Endodermal cell (in vitro differentiated cells): Measurements from ENCODE around the gene GRB14. TPM values are rescaled to one million over a fixed set of nuclear protein-coding genes. Genes with fewer than 3 reads are reported as not detected.

Experiments used
- DNase-seq: peaks from one replicate; pipeline ENCODE4 v3.0.0-alpha.2; 2017
- H3K27ac ChIP-seq: 2 replicates; pipeline ENCODE4 v1.5.1; 2013; ENCODE audit warnings: mild to moderate bottlenecking, low read depth, low read length, moderate library complexity
- H3K27me3 ChIP-seq: 2 replicates; pipeline ENCODE4 v1.6.1; 2013; ENCODE audit warnings: mild to moderate bottlenecking, low read length, moderate library complexity; ENCODE audit not compliant: insufficient read depth, control insufficient read depth, poor library complexity, severe bottlenecking
- H3K36me3 ChIP-seq: 2 replicates; pipeline ENCODE4 v1.7.0; 2013; ENCODE audit warnings: mild to moderate bottlenecking, low read length, moderate library complexity; ENCODE audit not compliant: control insufficient read depth, insufficient read depth
- H3K4me1 ChIP-seq: one replicate; pipeline ENCODE4 v1.7.0; 2013; ENCODE audit warnings: low read length; ENCODE audit not compliant: control insufficient read depth, insufficient read depth
- H3K4me3 ChIP-seq: 2 replicates; pipeline ENCODE4 v1.5.1; 2013; ENCODE audit warnings: mild to moderate bottlenecking, low read length, moderate library complexity
- H3K9ac ChIP-seq: 2 replicates; pipeline ENCODE4 v1.6.1; 2013; ENCODE audit warnings: mild to moderate bottlenecking, low read length, moderate library complexity; ENCODE audit not compliant: poor library complexity, severe bottlenecking; ENCODE audit errors: extremely low read depth
- H3K9me3 ChIP-seq: 2 replicates; pipeline ENCODE4 v1.6.1; 2013; ENCODE audit warnings: mild to moderate bottlenecking, low read length, moderate library complexity; ENCODE audit not compliant: control insufficient read depth
- H3K27ac Mint-ChIP-seq: 2 replicates; pipeline ENCODE4 v1.8.0; 2020; ENCODE audit warnings: mixed read lengths
- H3K27me3 Mint-ChIP-seq: 2 replicates; pipeline ENCODE4 v1.8.0; 2021; ENCODE audit warnings: mild to moderate bottlenecking, mixed read lengths; ENCODE audit not compliant: insufficient read depth
- H3K36me3 Mint-ChIP-seq: 2 replicates; pipeline ENCODE4 v1.8.0; 2020; ENCODE audit warnings: low read depth, mixed read lengths
- H3K4me1 Mint-ChIP-seq: 2 replicates; pipeline ENCODE4 v1.8.0; 2020; ENCODE audit warnings: mixed read lengths
- H3K4me3 Mint-ChIP-seq: 2 replicates; pipeline ENCODE4 v1.8.0; 2020; ENCODE audit warnings: mild to moderate bottlenecking, moderate library complexity, mixed read lengths
- H3K9me3 Mint-ChIP-seq: 2 replicates; pipeline ENCODE4 v1.8.0; 2020; ENCODE audit warnings: mild to moderate bottlenecking, mixed read lengths
- WGBS, 2 experiments: methylation state at CpG; one replicate each; pipeline versions ENCODE4 v1.1.5 to v1.1.7; 2013; ENCODE audit warnings: missing lambda C conversion rate in 2 of 2, mixed read lengths in 1 of 2; ENCODE audit not compliant: insufficient coverage in 1 of 2, insufficient read length in 1 of 2; 5-methylcytosine and 5-hydroxymethylcytosine counted together
- total RNA-seq, 2 donors: library from RNA; stranded (reverse); fragmentation: NEBNext Ultra II Directional in 1 of 2; extraction: Animal tissue kit (Norgen Biotek cat#: 25700) in 1 of 2; gene quantifications; 2 replicates in 1 of 2; 3 replicates in 1 of 2; pipeline ENCODE4 v1.2.1, GENCODE V29; 2021
- TF ChIP-seq, protein P1 (sequence below): fragments of 200-600 bp; sonication (generic); conservative IDR thresholded peaks from 2 replicates; pipeline ENCODE4 v1.5.0; 2021; ENCODE audit warnings: antibody characterized with exemption, mild to moderate bottlenecking

Gene GRB14
- total RNA-seq, 2 donors from 2014 or later = 16.5 to 21.4 TPM

DNA sequence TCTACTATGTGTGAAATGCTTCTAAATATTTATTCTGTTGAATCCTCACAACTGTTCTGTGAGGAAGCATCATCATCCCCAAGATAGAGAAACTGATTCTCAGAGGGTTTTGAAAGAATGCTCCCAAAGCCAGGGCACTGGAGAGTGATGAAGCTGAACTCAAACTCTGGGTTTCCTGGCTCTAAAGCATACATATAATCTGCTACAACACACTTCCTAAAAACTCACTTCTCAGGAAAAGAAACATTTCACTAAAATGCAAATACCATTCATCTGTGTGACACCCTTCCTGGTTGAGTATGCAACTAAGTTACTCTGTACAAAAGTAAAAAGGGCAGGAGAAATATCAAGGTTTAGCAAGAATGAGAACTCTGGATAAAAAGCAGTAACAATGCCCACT, 58.6 kb downstream of the GRB14 start:
- DNase-seq = no peak
- H3K27me3 Mint-ChIP-seq = no peaks in the 10 kb centered on the region
- Histone ChIP-seq H3K9me3 (no peaks in the 10 kb centered on the region), H3K9ac (no peak overlapping the region), H3K4me3 (no peak overlapping the region), H3K27ac (no peak overlapping the region), H3K27me3 (no peaks in the 10 kb centered on the region), H3K4me1 (no peaks in the 10 kb centered on the region), H3K36me3 (no peaks in the 10 kb centered on the region)
- H3K36me3 Mint-ChIP-seq = no peaks in the 10 kb centered on the region
- TF ChIP-seq, protein P1, sequence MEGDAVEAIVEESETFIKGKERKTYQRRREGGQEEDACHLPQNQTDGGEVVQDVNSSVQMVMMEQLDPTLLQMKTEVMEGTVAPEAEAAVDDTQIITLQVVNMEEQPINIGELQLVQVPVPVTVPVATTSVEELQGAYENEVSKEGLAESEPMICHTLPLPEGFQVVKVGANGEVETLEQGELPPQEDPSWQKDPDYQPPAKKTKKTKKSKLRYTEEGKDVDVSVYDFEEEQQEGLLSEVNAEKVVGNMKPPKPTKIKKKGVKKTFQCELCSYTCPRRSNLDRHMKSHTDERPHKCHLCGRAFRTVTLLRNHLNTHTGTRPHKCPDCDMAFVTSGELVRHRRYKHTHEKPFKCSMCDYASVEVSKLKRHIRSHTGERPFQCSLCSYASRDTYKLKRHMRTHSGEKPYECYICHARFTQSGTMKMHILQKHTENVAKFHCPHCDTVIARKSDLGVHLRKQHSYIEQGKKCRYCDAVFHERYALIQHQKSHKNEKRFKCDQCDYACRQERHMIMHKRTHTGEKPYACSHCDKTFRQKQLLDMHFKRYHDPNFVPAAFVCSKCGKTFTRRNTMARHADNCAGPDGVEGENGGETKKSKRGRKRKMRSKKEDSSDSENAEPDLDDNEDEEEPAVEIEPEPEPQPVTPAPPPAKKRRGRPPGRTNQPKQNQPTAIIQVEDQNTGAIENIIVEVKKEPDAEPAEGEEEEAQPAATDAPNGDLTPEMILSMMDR = no peak
- H3K27ac Mint-ChIP-seq = no peak overlapping the region
- H3K9me3 Mint-ChIP-seq = no peaks in the 10 kb centered on the region
- no peaks in the 10 kb centered on the region for H3K4me1 Mint-ChIP-seq
- no peak overlapping the region for H3K4me3 Mint-ChIP-seq

DNA sequence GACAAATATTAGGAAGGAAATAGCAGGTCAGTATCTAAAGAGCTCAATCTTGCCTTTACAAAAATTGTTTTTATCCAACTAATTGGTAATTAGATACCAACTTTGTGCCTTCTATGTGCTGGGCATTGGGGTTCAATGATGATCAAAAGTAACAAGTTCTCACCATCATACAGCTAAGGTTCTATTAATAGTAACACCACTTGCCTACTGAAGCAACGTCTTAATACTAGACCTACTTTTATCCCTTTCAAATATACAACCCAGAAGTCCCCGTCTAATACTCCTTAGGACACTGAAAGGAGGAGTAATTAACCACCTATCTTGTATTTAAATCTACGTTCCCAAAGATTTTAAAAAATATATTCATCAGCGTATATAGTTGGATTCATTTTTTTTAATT, 59.3 kb downstream of the GRB14 start:
- H3K27ac Mint-ChIP-seq = no peak overlapping the region
- H3K4me1 Mint-ChIP-seq = no peaks in the 10 kb centered on the region
- DNase-seq = no peak
- no peak overlapping the region for H3K4me3 Mint-ChIP-seq
- Histone ChIP-seq H3K27ac (no peak overlapping the region), H3K9me3 (no peaks in the 10 kb centered on the region), H3K9ac (no peak overlapping the region), H3K27me3 (no peaks in the 10 kb centered on the region), H3K36me3 (no peaks in the 10 kb centered on the region), H3K4me1 (no peaks in the 10 kb centered on the region), H3K4me3 (no peak overlapping the region)
- TF ChIP-seq, protein P1 = no peak
- H3K27me3 Mint-ChIP-seq = no peaks in the 10 kb centered on the region
- WGBS, 2 experiments = 93 to 94% methylated on average over 2 to 3 of the region's 4 CpGs
- no peaks in the 10 kb centered on the region for H3K9me3 Mint-ChIP-seq
- no peaks in the 10 kb centered on the region for H3K36me3 Mint-ChIP-seq

DNA sequence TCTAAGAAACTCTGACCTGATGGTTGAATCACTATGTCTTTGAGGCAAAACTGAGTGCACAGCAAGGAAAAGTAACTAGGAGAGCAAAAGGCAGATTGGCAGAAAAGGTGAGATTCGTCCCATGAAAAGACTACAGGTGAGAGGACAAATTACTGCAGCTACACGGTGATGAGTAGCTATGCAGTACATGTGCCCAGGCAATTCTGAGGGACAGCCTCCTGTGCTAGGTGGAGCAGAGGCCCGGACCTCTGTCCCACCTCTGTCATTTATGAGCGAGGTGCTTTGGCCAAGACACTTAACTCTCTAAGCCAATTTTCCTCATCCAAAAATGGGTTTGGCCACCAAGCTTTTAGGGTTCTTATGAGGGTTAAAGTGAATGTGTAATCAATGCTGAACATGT, 59.9 kb downstream of the GRB14 start:
- Mint-ChIP-seq H3K4me1 (no peaks in the 10 kb centered on the region), H3K9me3 (no peaks in the 10 kb centered on the region), H3K4me3 (no peak overlapping the region), H3K27ac (no peak overlapping the region), H3K27me3 (no peaks in the 10 kb centered on the region), H3K36me3 (no peaks in the 10 kb centered on the region)
- 86 to 91% methylated on average over 1 to 4 of the region's 4 CpGs for WGBS, 2 experiments
- no peak overlapping the region for H3K9ac ChIP-seq
- TF ChIP-seq, protein P1 = no peak
- no peaks in the 10 kb centered on the region for H3K36me3 ChIP-seq
- no peaks in the 10 kb centered on the region for H3K27me3 ChIP-seq
- H3K4me3 ChIP-seq = no peak overlapping the region
- no peaks in the 10 kb centered on the region for H3K4me1 ChIP-seq
- DNase-seq = no peak
- H3K9me3 ChIP-seq = no peaks in the 10 kb centered on the region
- H3K27ac ChIP-seq = no peak overlapping the region
